Psoas muscle (tissue), 8 donors: ENCODE results near the gene CAND2. TPM values are rescaled to one million over a fixed set of nuclear protein-coding genes. Genes with fewer than 3 reads are reported as not detected.
A peak's percentile ranks its signal among the peaks of the same experiment; 100 is the strongest.

Source experiments
- ATAC-seq, 4 donors: fragments of 200-7000 bp; cut with Tn5 transposase; one replicate each; pipeline ENCODE4 v1.9.1; 2020; ENCODE audit warnings: moderate library complexity in 3 of 4, mild to moderate bottlenecking in 2 of 4
- DNase-seq, 2 donors: peaks; one replicate each; pipeline ENCODE4 v3.0.0-alpha.2; 2020
- H3K27ac ChIP-seq: fragments of 200-600 bp; one replicate; pipeline ENCODE4 v1.8.0; 2022
- H3K27me3 ChIP-seq, 3 donors: fragments of 200-600 bp in 1 of 3; one replicate each; pipeline versions ENCODE4 v1.6.1 to v1.8.0; 2013 to 2022; ENCODE audit warnings: low read length in 2 of 3, mild to moderate bottlenecking in 2 of 3, moderate library complexity in 1 of 3; ENCODE audit not compliant: insufficient read depth in 3 of 3
- H3K36me3 ChIP-seq, 2 donors: fragments of 200-600 bp in 1 of 2; one replicate each; pipeline versions ENCODE4 v1.6.1 to v1.8.0; 2013 to 2022; ENCODE audit warnings: low read depth in 1 of 2, mild to moderate bottlenecking in 1 of 2, moderate library complexity in 1 of 2; ENCODE audit not compliant: insufficient read depth in 1 of 2
- H3K4me1 ChIP-seq: fragments of 200-600 bp; one replicate; pipeline ENCODE4 v1.8.0; 2022
- H3K4me3 ChIP-seq: fragments of 200-600 bp; one replicate; pipeline ENCODE4 v1.8.0; 2022; ENCODE audit warnings: mild to moderate bottlenecking
- H3K9me3 ChIP-seq: fragments of 200-600 bp; one replicate; pipeline ENCODE4 v1.8.0; 2022
- WGBS, 3 donors: extraction: QIAGEN DNeasy Blood & Tissue Kit; methylation state at CpG; one replicate each; pipeline versions ENCODE4 v1.1.6 to v1.1.7; 2013; 5-methylcytosine and 5-hydroxymethylcytosine counted together
- intact Hi-C, 2 donors: fragments of 100-400 bp; cut with DNase I; formaldehyde crosslinking; loops; one replicate each; pipeline versions ENCODE4 v1.11.0 to v1.14.2; 2022
- polyA plus RNA-seq, 3 donors: library from polyadenylated mRNA; stranded (reverse); fragments of 200-250 nt; gene quantifications; one replicate each; pipeline ENCODE4 v1.2.3, GENCODE V29; 2013
- total RNA-seq, 4 donors: library from RNA; stranded (reverse); fragmentation: NEBNext Ultra II Directional in 2 of 4; extraction: Animal tissue kit (Norgen Biotek cat#: 25700) in 2 of 4; gene quantifications; one replicate each; pipeline versions ENCODE4 v1.2.1 to v1.2.4, GENCODE V29; 2021 to 2023
- TF ChIP-seq, protein P1 (sequence below): fragments of 200-600 bp; IDR thresholded peaks from one replicate; pipeline ENCODE4 v1.8.0; 2022; ENCODE audit warnings: antibody characterized with exemption
- donor health status: healthy with polysubstance abuse.
- donor health status: DM: no; HTN: no; CAD: no; lungs with moderate emphysema.
- donor health status: Bipolar disorder and iron deficiency.
- donor health status: healthy.
- donor health status: DM: yes; HTN: yes; CAD: no.
- donor health status: DM: no; HTN: no; CAD: no.
- donor health status: DM: no; HTN: no; CAD: no.
- donor health status: DM: yes; HTN: yes; CAD: no.

Gene CAND2
- total and polyA plus RNA-seq, 7 donors, result 3.7 to 220 (median 128) TPM

DNA sequence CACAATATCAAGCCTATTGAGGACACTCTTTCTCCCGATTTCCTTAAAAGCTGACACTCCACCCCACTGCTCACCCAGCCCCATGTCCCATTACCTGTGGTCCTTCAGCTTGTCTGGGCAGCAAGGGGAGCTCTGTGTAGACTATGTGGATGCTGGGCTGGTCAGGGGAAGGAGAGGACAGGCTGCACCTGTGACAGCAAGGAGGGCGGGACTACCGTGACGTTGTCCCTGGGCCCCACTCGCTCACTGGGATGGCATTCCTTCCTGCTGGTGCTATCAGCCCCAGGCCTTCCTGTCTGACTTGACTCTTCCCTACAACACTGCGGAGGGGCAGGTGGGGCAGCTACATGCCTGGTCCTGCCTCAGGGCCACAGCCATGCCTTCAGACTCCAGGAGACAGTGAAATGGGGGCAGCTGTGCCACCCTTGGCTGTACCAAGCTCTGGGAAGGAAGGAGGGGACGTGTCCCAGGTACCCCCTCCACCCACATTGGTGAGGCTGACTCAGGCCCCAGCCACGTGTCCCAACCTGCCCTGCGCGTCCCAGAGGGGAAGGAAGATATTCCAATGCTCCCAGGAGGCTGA lies 37.3 kb upstream of the CAND2 start, which contains the start of gene TMEM40:
TSS of gene TMEM40 (minus strand) at position 163 of the 583 bp plus-strand sequence. CDS start 9,427 bp downstream, outside the sequence.
- no peak for ATAC-seq
- DNase-seq, result no peak
- intact Hi-C loops, result no loop called here
- WGBS, 3 donors, result 81 to 88% (median 81%) methylated on average over 10 of the region's 10 CpGs
- Histone ChIP-seq H3K27me3 (no peaks in the 10 kb centered on the region), H3K27ac (peak within 1 kb of the TSS; percentile 63), H3K36me3 (no peaks in the 10 kb centered on the region), H3K4me3 (no peak within 1 kb of the TSS), H3K9me3 (no peaks in the 10 kb centered on the region), H3K4me1 (peaks cover 30% of the 10 kb centered on the region)
- TF ChIP-seq, protein P1, sequence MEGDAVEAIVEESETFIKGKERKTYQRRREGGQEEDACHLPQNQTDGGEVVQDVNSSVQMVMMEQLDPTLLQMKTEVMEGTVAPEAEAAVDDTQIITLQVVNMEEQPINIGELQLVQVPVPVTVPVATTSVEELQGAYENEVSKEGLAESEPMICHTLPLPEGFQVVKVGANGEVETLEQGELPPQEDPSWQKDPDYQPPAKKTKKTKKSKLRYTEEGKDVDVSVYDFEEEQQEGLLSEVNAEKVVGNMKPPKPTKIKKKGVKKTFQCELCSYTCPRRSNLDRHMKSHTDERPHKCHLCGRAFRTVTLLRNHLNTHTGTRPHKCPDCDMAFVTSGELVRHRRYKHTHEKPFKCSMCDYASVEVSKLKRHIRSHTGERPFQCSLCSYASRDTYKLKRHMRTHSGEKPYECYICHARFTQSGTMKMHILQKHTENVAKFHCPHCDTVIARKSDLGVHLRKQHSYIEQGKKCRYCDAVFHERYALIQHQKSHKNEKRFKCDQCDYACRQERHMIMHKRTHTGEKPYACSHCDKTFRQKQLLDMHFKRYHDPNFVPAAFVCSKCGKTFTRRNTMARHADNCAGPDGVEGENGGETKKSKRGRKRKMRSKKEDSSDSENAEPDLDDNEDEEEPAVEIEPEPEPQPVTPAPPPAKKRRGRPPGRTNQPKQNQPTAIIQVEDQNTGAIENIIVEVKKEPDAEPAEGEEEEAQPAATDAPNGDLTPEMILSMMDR, result no peak

DNA sequence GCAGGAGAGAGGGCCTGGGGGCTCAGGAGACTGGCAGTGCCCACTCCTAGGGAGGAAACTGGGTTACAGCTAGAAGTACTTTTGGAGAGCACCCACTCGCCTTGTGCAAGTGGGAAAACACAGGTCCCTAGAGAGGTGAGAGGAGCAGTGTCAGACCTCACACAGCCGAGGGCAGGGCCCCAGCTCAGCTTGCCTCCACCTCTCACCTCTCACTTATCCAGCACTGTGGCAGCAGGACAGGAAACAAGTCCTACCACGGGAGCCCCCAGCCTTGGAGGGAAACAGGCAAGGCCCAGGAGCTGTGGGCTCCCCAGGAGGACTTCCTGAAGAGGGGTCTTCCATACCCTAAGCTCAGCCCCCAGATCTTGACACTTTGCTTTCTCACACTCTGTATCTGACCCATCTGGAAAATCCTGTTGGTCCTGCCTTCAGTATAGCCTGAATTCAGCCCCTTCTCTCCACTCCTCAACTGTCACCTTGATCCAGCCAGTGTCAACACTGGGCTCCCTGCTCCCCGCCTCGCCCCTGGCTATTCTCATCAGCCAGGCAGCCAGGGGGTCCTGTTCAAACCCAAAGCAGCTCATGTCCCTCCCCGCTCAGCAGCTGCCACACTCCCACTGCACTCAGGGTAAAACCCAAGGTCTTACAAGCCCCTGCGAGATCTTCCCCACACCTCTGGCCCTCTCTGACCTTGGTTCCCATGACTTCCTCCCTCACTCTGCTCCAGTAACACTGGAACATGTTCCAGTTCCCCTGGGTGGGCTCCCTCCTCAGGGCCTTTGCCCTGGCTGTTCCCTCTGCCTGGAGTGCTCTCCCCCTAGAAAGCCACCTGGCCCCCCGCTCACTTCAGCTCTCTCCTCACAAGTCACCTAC lies 36.6 kb upstream of the CAND2 start:
- TF ChIP-seq, protein P1, result no peak
- Histone ChIP-seq H3K4me3 (no peak overlapping the region), H3K27ac (no peak overlapping the region), H3K27me3 (no peaks in the 10 kb centered on the region), H3K4me1 (peaks cover 30% of the 10 kb centered on the region), H3K9me3 (no peaks in the 10 kb centered on the region), H3K36me3 (no peaks in the 10 kb centered on the region)
- ATAC-seq (no peak), DNase-seq (no peak)
- intact Hi-C loops, result no loop called here
- 71 to 85% (median 85%) methylated on average over 8 of the region's 8 CpGs for WGBS, 3 donors

DNA sequence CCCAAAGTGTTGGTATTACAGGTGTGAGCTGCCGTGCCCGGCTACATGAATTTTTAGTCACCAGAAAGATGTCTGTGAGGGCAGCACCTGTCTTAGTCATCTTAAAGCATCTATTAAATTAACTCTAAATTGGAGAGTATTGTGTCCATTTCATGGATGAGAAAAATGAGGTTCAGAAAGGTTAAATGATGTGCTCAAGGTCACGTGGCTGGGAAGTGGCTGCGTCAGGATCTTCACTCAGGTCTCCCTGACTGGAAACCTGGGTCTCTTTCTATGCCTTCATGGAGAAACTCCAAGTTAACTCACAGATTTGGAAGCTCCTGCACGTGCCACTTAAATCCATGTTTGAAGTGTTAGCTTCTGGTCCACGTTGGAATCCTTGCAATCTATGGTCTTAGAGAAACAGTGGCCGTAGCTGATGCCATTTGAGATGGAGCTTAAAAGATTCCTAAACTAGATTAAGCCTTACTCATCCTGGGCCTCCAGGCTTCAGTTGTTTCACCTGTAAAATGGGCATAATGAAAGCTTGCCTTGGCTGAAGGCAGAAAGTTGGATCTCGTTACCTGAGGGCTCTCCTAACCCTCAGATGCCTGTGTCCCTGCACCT lies 32.2 kb upstream of the CAND2 start:
- intact Hi-C loops, result no loop called here
- ATAC-seq, result no peak
- H3K36me3 ChIP-seq, result no peaks in the 10 kb centered on the region
- peaks cover 19% of the 10 kb centered on the region for H3K4me1 ChIP-seq
- WGBS, 3 donors, result 79 to 87% (median 82%) methylated on average over 8 of the region's 8 CpGs
- no peak overlapping the region for H3K4me3 ChIP-seq
- DNase-seq, result no peak
- H3K9me3 ChIP-seq, result no peaks in the 10 kb centered on the region
- H3K27ac ChIP-seq, result no peak overlapping the region
- TF ChIP-seq, protein P1, result no peak
- no peaks in the 10 kb centered on the region for H3K27me3 ChIP-seq

DNA sequence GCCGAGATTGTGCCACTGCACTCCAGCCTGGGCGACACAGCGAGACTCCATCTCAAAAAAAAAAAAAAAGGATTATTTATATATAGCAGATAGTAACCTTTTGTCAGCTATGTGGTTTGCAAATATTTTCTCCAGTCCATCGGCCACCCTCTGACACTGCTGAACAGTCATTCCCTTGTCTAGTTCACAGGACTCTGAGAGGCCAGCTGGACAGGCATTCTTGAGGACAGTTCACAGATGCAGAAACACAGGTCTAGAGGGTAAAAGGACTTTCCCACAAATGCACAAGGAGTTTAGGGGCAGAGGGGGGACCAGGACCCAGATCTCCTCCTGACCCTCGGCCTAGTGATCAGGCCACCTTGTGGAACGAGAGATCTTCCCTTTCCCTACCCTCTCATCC lies 29.9 kb upstream of the CAND2 start:
- intact Hi-C loops, result no loop called here
- Histone ChIP-seq H3K4me1 (peaks cover 19% of the 10 kb centered on the region), H3K36me3 (no peaks in the 10 kb centered on the region), H3K27me3 (no peaks in the 10 kb centered on the region), H3K4me3 (no peak overlapping the region), H3K27ac (no peak overlapping the region), H3K9me3 (no peaks in the 10 kb centered on the region)
- 64 to 78% (median 75%) methylated on average over 6 of the region's 6 CpGs for WGBS, 3 donors
- no peak for ATAC-seq
- no peak for DNase-seq
- TF ChIP-seq, protein P1, result no peak
